Measurements from ENCODE around the gene CAPN3.

Gene CAPN3

DNA sequence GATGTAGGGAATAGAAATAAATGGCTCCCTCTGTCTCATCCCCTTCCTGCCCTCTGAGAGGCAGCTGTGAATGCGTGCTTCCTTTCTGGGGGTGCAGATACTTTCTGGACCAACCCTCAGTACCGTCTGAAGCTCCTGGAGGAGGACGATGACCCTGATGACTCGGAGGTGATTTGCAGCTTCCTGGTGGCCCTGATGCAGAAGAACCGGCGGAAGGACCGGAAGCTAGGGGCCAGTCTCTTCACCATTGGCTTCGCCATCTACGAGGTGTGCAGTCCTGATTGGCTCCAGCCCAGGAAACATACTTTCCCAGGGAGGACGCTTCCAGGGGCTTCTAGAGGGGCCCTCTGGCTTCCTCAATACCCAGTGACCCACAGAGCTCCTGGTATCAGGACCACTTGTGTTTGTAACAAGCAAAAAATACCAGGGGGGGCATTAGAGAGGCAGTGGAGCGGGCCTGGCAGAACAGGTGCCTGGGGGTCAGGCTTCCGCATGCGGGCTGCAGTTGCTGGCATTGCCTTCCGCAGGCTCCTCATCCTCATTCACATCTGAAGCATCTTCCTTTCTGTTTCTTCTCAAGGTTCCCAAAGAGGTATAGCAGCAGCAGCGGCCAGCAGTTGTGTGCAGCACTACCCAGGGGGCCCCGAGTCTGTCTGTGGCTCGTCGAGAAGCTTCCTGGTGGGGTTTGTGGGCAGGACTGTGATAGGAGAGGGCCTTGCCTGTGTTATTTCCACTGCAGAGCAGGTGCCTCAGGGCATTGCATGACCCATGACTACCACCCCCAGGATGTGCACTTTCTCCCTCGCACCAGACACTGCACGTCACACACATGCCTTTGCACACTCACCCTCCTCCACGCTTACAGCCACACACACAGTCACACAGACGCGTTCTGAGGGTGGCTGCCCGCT lies 42.5 kb downstream of the CAPN3 start:
- no peak for DNase-seq

DNA sequence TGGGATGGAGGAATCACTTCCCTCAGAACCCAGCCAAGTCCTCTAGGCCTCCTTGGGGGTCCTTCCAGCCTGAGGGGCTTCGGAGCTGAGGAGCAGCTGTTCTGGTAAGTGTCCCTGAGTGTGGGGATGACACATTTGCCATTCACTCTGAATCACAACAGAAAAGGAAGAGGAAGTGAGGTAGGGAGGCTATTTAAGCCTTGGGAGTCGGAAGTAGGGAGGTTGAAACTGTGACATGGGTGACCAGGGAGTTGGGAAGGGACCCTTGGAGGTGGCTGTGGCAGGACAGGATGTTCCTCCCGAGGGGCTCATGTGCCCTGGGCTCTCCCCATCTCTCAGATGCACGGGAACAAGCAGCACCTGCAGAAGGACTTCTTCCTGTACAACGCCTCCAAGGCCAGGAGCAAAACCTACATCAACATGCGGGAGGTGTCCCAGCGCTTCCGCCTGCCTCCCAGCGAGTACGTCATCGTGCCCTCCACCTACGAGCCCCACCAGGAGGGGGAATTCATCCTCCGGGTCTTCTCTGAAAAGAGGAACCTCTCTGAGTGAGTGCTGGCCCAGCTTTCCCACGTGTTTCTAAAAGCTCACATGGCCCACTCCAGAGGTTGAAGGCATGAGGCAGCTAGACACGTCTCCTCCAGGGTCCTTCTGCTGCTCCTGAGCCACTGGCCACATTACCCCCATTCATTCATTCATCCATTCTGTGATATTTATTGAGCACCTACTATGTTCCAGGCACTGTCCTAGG lies 43.3 kb downstream of the CAPN3 start:
- DNase-seq = no peak

DNA sequence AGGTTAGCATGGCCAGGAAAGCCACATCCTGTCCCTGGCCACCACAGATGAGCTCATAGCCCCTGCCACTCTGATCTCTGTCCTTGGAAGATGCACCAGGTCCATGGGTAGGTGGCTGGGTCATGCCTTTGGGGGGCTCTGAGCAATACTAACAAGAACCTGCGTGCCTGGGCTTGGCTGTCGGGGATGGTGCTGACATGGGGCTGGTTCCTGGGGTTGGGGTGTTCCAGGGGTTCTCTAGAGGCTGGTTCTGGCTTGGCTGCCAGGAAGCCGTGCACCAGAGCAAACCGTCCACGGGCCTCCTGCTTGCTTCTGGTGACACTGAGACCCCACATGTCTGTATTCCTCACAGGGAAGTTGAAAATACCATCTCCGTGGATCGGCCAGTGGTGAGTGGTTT lies 44.1 kb downstream of the CAPN3 start:
- no peak for DNase-seq

DNA sequence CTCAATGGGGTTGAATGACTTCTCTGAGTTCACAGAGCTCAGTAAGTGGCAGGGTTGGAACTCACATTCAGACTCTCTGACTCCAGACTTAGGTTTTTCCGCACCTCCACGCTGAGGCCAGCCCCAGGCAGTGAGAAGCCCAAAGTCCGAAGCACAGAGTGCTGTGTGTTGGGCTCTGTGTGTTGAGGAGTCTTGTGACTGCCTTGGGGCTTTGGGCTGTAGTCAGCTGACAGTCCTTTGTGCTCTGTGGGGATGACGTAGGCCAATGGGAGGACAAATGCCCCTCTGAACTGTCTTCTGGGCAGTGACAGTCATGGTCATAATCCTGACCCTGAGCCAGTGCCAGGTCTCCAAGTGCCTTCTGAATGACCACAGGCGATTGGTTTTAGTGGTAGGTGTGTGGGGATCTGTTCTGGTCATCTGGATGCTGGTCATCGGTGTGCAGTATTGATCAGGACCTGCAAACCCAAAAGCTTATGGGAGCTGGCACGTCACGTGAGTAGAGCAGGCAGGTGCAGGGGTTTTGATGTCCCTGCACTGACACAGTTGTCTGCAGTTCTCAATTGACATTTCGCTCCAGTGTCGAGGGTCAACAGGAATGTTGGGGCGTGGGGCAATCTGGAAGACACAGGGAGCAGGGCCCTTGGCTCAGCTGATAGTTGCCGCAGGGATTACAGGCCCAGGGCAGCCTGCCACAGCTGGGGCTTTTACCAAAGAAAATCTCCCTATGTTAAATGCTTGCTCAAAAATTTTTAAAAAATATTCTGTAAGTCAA lies 45.3 kb downstream of the CAPN3 start:
- no peak for DNase-seq

DNA sequence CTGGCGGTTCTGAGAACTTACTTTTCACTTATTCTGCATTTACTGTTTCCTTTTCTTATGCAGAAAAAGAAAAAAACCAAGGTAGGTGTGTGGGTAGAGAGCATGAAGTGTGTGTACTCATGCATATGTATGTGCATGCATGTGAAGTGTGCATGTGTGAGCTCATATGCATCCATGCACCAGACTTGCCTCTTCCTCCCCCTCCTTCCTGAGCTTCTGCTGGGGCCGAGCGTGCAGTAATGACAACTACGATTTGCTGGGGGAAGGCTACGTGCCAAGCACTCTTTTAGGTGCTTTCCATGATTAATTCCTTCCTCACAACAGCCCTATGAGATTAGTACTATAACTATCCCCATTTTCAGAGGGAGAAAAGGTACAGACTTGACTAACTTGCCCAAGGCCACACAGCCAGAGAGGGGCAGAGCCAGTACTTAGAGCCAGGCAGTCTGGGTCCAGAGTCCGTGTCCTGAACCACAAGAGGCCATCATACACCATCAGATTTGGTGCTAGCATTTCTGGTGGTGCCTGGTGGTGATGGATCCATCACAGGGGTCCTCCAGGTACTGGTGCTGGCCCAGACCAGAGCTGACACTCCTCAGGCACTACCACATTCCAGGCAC lies 46.7 kb downstream of the CAPN3 start:
- no peak for DNase-seq

DNA sequence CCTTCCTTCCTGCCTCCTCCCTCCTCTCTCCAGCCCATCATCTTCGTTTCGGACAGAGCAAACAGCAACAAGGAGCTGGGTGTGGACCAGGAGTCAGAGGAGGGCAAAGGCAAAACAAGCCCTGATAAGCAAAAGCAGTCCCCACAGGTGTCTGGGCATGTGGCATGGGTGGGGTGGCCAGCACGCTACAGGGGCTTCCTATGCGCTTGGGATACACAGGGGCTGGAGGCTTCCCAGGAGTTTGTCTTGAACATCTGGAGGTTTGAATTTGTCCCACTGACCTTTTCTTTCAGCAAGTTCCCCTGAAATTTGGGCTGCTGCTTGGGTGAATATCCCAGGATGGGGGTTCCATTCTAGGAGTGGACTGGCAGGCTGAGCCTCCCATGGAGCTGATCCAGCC lies 48.9 kb downstream of the CAPN3 start:
- DNase-seq = no peak

DNA sequence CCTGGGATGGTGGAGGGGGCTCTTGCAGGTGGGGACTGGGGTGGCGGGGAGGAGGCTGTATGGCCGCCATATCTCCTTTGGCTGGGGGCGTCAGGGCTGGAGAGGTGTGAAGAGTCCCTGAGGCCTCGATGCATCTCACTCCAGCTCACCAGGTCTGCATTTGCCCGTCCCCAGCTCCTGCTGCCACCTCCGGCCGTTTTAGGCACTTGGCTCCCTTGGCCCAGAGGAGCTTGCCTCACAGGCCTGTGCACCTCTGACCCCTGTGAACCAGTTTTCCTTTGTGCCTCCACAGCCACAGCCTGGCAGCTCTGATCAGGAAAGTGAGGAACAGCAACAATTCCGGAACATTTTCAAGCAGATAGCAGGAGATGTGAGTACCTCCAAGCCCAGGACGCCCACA lies 49.7 kb downstream of the CAPN3 start:
- DNase-seq = no peak

DNA sequence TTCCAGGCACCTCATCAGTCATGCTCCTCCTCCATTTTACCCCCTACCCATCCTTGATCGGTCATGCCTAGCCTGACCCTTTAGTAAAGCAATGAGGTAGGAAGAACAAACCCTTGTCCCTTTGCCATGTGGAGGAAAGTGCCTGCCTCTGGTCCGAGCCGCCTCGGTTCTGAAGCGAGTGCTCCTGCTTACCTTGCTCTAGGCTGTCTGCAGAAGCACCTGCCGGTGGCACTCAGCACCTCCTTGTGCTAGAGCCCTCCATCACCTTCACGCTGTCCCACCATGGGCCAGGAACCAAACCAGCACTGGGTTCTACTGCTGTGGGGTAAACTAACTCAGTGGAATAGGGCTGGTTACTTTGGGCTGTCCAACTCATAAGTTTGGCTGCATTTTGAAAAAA lies 52.6 kb downstream of the CAPN3 start:
- DNase-seq = no peak

DNA sequence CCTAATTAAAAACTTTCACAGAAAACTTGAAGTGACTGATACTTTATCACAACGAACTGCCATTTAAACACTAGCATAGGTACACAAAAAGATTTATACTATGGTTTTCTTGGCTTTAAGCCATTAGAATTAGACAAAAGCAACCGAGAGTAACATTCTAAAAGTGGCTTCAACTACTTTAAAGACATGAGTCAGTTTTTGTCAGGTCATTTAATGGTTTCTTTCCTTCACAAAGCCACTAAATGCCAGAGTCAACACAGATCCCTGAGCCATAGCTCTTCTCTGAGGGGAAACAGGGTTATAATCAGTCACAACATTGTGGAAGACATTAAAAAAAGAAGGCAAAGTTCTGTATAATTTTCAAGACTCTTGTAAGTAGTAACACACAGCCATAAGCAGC lies 54.6 kb downstream of the CAPN3 start:
- DNase-seq = no peak

DNA sequence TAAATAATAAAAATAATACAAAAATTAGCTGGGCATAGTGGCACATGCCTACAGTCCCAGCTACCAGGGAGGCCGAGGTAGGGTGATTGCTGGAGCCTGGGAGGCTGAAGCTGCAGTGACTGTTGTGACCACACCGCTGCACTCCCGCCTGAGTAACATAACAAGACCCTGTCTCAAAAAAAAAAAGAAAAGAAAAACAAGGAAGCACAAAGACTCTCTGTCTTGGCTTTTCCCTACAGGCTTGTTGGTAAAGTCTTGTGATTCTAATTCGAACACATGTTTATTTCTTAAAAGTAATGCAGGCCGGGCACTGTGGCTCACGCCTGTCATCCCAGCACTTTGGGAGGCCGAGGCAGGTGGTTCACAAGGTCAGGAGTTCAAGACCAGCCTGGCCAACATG lies 60.1 kb downstream of the CAPN3 start:
- no peak for DNase-seq

DNA sequence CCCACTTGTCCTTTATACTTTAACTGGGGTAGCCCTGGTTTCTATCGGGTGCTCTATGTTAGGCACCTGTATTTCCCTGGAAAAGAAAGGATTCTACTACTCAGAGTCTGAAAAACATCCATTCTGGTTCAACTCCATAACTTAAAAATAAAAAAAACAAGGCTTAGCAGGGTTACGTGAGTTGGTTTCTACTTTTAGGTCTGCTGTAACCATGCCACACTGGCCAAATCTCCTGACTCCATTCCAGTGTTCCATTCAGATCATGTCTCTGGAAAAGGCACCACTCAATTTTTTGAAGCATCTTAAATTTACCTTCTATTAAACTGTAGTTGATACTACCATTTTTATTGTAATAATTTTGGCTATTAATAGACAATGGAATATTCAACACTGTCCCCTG lies 62.1 kb downstream of the CAPN3 start:
- DNase-seq = no peak

DNA sequence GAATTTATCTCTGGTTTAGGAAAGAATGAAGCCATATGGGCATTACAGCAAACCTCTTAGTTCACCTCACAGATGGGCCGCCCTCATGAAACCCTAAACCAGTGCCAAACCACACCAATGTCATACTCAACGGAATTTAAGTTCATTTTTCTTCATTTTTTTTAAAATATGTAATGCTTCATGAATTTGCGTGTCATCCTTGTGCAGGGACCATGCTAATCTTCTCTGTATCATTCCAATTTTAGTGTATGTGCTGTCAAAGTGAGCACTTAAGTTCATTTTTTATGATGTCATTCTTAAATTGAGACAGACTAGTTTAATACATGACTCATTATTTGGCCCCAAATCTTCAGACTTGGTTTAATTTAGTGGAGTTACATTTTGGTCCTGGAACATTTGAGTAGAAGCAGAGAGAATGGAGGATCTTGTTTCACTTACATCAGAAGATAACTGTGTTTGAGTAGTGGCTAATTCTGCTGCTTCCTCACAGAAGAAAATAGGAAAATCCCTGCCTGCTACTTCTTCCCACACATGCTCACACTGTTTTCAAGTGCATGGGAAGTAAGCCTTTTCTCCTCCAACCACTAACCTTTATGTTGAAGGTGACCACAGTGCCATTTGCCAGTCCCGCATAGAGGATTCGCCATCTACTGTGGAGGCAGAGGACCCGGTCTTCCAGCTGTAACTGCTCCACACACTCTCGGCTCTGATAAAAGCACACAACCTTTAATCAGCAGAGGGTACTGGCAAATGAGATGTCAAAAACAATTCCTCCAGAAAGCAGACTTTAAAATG lies 68.3 kb downstream of the CAPN3 start:
- DNase-seq = peak; percentile 32

DNA sequence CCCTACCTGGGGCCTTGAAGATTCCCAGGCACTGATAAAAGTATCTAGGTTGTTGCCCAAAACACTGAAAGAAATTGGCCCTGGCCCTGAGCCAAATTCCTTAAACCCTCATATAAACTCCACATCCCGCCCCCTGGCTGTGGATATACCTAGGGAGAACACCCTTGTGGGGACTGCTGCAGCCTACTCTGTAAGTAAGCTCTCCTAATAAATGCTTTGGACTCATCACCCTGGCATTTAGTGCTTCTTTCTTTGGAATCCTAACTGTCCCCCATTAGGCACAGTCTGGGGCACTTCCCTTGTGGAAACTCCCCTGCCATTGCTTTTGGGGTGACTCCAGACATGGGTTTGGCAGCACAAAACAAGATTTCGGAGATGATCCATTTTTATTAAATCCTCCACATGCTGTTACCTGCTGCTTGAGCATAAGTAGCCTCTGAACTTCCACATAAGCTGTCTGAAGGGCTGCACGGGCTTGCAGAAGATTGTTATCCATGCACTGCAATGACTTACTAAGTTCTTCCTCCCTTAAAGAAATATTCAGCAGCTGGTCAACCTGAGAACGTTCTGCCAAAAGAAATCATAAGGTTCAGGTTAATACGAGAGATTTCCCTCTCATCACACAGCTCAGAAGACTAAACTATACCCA lies 85.2 kb downstream of the CAPN3 start:
- DNase-seq = no peak

DNA sequence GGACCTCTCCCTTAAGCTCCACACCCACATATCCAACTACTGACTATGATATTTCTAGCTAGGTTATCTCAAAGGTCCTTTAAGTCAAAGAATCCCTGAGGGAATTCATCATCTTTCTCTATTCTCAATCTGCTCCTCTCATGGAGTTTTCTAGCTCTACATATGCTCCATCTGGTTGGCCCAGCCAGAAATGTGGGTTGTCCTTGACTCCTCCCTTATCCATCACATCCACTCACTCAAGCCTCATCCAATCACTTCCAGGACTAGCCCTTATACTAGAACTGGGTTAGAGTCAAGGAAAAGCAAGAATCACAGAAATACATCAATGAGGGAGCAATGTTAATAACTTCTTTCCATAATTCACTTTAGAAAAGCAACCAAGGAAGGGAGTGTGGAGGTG lies 86.2 kb downstream of the CAPN3 start:
- no peak for DNase-seq

DNA sequence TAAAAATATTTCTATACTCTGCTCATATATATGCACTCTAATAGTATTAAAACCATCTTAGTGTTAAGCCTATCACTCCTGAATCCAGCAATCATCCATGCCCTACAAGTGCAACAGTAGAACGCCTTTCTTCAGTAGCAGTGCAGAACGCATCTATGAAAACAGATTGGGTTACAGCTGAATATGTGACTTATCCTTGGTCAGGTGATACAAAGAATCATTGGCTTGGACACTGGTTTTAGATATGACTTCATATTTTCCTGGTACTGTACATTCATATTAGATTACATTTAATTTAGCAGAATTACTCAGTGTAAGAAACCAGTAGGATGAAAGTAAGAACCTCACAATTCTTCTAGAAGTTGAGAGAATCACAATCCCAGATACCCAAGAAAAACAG lies 88.3 kb downstream of the CAPN3 start:
- no peak for DNase-seq

DNA sequence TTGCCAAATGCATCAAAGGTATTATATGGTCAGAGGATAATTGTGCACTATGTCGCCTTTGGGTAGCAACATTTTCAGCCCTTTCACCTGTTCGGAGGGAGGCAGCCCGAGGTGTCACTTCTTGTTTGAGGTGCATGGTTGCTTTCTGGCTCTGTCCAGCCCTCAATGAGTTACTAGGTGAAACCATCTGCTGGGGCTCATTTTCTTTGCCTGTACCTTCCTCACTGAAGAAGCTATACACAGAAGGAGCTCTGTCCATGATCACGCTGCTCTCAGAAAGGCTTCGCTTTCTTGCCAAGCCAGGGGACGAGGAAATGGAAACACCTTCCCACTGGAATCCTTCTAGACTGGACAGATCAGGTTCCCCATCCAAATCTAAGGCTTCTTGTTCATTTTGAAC lies 89.0 kb downstream of the CAPN3 start:
- no peak for DNase-seq

DNA sequence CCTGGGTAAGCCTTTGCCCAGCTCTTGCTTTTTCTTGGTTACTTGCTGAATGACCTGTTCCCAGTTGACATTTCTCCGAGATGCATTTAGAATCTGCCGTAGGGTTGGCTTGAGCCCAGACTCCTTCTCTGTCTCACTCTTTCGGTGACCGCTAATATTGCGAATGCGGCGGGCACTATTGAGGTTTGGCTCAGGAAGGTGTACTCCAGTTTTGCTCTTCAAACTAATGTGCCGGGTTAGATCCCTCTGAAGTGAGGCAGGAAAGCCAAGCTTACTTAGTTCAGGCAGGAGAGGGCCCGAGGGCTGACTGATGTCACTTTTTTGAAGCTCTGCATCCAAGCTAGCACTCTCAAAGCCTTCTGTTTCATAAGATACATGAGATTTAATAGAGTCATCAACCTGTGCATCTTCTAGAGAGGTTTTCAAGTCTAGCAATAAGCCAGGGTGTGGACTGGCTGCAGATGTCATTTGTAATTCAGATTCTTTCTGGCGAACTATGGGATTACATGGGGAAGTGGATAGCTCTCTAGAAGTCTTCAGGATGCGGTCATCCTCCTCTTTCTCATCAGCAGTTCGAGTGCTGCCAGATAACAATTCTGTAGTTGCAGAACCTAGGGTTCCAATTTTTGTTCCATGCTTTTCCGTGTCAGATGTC lies 90.6 kb downstream of the CAPN3 start:
- DNase-seq = no peak

DNA sequence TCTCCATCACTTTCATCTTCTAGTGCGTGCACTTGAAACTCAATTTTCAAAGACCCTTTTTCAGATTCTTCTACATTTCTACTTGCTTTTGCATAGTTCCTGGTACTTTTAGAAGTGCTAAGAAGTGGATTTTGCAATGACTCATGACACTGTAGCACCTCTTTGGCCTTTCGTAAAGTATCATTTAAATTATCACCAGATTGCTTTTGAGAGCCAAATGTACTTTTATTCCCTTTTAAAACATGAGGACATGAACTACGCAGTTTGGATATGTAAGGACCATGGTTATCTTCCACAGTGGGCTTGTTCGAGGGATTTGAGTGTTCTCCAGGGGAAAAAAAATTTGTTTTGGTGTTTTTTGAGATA lies 91.1 kb downstream of the CAPN3 start:
- DNase-seq = no peak

DNA sequence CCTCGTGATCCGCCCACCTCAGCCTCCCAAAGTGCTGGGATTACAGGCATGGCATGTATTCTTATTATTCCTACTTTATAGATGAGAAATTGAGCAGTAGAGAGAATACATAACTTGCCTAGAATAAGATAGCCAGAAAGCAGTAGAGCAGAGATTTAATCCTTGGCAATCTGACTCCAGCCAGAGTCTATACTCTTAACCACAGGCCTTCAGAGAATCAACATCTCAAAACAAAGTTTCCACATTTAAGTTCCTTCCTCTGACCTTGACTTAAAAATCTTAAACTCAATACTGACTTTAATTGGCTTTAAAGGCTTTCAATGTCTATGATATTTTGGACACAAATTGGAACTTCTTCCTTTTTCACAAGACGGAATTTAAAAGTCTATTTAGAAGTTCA lies 94.5 kb downstream of the CAPN3 start:
- DNase-seq = no peak

DNA sequence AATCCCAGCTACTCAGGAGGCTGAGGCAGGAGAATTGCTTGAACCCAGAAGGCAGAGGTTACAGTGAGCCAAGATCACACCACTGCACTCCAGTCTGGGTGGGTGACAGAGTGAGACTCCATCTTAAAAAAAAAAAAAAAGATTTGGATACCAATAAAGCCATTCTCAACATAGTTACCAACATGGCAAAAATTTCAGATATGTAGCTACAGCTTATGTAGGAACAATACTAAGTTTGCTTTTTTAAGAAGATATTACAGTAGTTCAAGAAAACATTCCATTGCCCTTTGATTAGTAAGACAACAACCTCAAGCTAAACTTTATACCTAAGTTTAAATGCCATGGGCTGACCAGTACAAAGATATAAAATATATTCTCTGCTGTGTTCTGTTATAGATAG lies 97.2 kb downstream of the CAPN3 start:
- no peak for DNase-seq

DNA sequence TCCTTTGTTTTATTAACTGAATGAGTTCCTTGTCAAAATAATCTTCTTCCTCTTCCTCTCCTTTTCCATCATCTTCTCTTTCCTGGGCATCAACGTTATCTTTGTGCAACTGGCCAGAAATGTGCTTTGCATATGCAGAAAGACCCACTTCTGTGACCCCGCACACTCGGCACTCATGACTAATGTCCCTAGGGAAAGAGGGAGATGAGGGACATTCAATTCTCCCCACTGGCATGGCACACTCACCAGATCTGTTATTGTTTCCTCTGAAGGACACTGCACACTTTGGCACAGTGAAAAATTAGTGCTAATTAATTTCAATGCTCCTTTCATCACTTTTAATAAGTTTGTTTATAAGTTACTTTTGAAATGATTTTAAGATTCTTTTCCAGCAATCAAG lies 97.7 kb downstream of the CAPN3 start:
- DNase-seq = no peak

Data from NCI-H1694 (cell line).